ENCODE measurements around the gene CDC37. TPM values are rescaled to one million over a fixed set of nuclear protein-coding genes. Genes with fewer than 3 reads are reported as not detected.

Gene CDC37
- 155 to 208 TPM (median 189 TPM) in 5 replicates for total RNA-seq (2022; extraction: Qiagen RNA extraction)

GRCh38 chr19:10403137-10404021, at the start of gene CDC37:
Gene CDC37 (minus strand): TSS chr19:10403542. CDS start chr19:10403479, 63 bp downstream.

GRCh38 chr19:10420444-10421239, 17.3 kb upstream of the CDC37 start, which contains the start of gene PDE4A:
Gene PDE4A (plus strand): TSS chr19:10420538. CDS start chr19:10420765, 227 bp downstream.

DNA sequence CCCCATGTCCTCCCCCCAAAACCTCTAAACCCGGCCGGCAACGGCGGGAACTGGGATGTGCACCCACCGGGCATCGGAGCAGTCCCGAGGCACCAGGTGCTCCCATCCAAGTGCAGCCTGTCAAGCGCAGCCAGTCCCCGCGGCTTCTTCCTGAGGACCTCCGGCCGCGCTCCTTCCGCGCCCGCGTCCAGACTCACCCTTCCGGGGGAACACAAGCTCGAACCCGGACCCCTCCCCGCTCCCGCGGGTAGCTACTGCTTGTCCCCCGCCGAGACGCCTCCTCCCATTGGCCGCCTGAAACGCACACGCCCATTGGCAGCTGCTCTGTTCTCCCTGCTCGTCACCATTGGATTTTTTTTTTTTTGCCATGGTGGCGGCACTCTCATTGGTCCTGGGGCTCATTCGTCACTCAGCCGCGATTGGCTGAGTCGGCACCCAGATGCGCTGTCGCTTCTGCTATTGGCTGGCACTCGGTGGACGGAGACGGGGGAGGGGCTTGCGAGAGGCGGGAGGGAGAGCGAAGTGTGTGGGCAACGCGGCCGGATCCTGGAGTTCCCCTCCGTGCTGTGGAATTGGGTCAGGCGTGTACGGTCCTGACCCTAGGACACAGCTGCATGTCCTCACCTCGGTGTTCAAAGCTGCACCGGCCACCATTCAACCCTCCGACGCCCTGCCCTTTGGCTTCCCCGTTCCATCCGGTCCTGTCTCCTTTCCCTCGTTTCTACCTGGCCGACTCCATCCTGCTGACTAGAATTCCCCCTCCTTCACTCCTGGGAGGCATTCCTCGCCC, 22.8 kb downstream of the CDC37 start, which contains the start of gene TYK2:
TSS of gene TYK2 (minus strand) at position 260 of the 790 bp plus-strand sequence. CDS start 2,166 bp downstream, outside the sequence.

Other genes starting within 250 kb of the CDC37 start
- gene DNMT1, start 208.6 kb downstream of the CDC37 start, total RNA-seq (2022; extraction: Qiagen RNA extraction): 46.9 to 57.5 TPM (median 55.0 TPM) in 5 replicates
- gene S1PR2, start 172.2 kb downstream of the CDC37 start, total RNA-seq (2022; extraction: Qiagen RNA extraction): 0.62 to 1.1 TPM (median 0.84 TPM) in 5 replicates
- 54.3 to 76.4 TPM (median 69.8 TPM) in 5 replicates for gene MRPL4, start 151.3 kb downstream of the CDC37 start, total RNA-seq (2022; extraction: Qiagen RNA extraction)
- gene ICAM1, start 132.4 kb downstream of the CDC37 start, total RNA-seq (2022; extraction: Qiagen RNA extraction): 2.7 to 4.3 TPM (median 3.6 TPM) in 5 replicates
- gene ICAM4, start 116.6 kb downstream of the CDC37 start, total RNA-seq (2022; extraction: Qiagen RNA extraction): 0.09 to 0.11 TPM in 2 of 5 replicates, not detected in the others
- 0.19 to 0.93 TPM (median 0.81 TPM) in 5 replicates for gene ICAM5, start 113.6 kb downstream of the CDC37 start, total RNA-seq (2022; extraction: Qiagen RNA extraction)
- 0.68 to 1.6 TPM (median 1.5 TPM) in 5 replicates for gene ZGLP1, start 93.7 kb downstream of the CDC37 start, total RNA-seq (2022; extraction: Qiagen RNA extraction)
- gene FDX2, start 87.5 kb downstream of the CDC37 start, total RNA-seq (2022; extraction: Qiagen RNA extraction): 23.4 to 36.5 TPM (median 29.9 TPM) in 5 replicates
- 16.7 to 32.5 TPM (median 30.2 TPM) in 5 replicates for gene RAVER1, start 70.0 kb downstream of the CDC37 start, total RNA-seq (2022; extraction: Qiagen RNA extraction)
- gene ICAM3, start 63.9 kb downstream of the CDC37 start, total RNA-seq (2022; extraction: Qiagen RNA extraction): 6.7 to 9.7 TPM (median 8.2 TPM) in 5 replicates
- gene TYK2, start 23.0 kb downstream of the CDC37 start, total RNA-seq (2022; extraction: Qiagen RNA extraction): 27.7 to 47.5 TPM (median 44.4 TPM) in 5 replicates
- gene PDE4A, start 17.0 kb upstream of the CDC37 start, total RNA-seq (2022; extraction: Qiagen RNA extraction): 3.3 to 5.2 TPM (median 4.7 TPM) in 5 replicates
- 51.2 to 65.3 TPM (median 56.6 TPM) in 5 replicates for gene KEAP1, start 99.8 kb upstream of the CDC37 start, total RNA-seq (2022; extraction: Qiagen RNA extraction)
- 0.98 to 1.7 TPM (median 1.4 TPM) in 5 replicates for gene S1PR5, start 113.9 kb upstream of the CDC37 start, total RNA-seq (2022; extraction: Qiagen RNA extraction)
- 16.4 to 21.2 TPM (median 20.6 TPM) in 5 replicates for gene ATG4D, start 140.4 kb upstream of the CDC37 start, total RNA-seq (2022; extraction: Qiagen RNA extraction)
- gene KRI1, start 162.5 kb upstream of the CDC37 start, total RNA-seq (2022; extraction: Qiagen RNA extraction): 13.0 to 18.8 TPM (median 16.6 TPM) in 5 replicates
- 4.6 to 5.9 TPM (median 5.3 TPM) in 5 replicates for gene CDKN2D, start 165.4 kb upstream of the CDC37 start, total RNA-seq (2022; extraction: Qiagen RNA extraction)
- 25.7 to 36.9 TPM (median 30.2 TPM) in 5 replicates for gene AP1M2, start 183.8 kb upstream of the CDC37 start, total RNA-seq (2022; extraction: Qiagen RNA extraction)
- gene SLC44A2, start 222.0 kb upstream of the CDC37 start, total RNA-seq (2022; extraction: Qiagen RNA extraction): 6.8 to 9.8 TPM (median 8.8 TPM) in 5 replicates